GM12874 (cell line): ENCODE data around the gene MEFV.

Experiments used
- CTCF ChIP-seq: IDR thresholded peaks from 2 replicates; pipeline ENCODE4 v1.5.1; 2011; ENCODE audit warnings: low read depth, mild to moderate bottlenecking, control low read depth, low read length, moderate library complexity; ENCODE audit not compliant: insufficient read depth

MEFV gene

GRCh38 chr16:3246876-3247275 is 9.6 kb downstream of the MEFV start:
- no peak for TF ChIP-seq CTCF

GRCh38 chr16:3246002-3246401 is 10.4 kb downstream of the MEFV start:
- no peak for TF ChIP-seq CTCF

GRCh38 chr16:3243882-3244281 is 12.6 kb downstream of the MEFV start:
- TF ChIP-seq CTCF = no peak

- no peak for TF ChIP-seq CTCF
Observed at GRCh38 chr16:3242709-3243108, 13.7 kb downstream of the MEFV start.

GRCh38 chr16:3241761-3242160 is 14.7 kb downstream of the MEFV start:
- TF ChIP-seq CTCF = no peak

- TF ChIP-seq CTCF = no peak
Observed at GRCh38 chr16:3235856-3236669, 20.4 kb downstream of the MEFV start.

- no peak for TF ChIP-seq CTCF
Observed at GRCh38 chr16:3234857-3235561, 21.4 kb downstream of the MEFV start, which contains the start of gene ZNF200. Gene ZNF200 (minus strand): TSS chr16:3235158. CDS start chr16:3233755, 1,403 bp downstream.
